Hematopoietic multipotent progenitor cell treated with erythropoietin and hydrocortisone succinate and interleukin-3 and kit ligand, for 15 days (in vitro differentiated cells): ENCODE measurements around the gene NR6A1.

Experiments
- DNase-seq: peaks from one replicate; pipeline ENCODE4 v3.0.0-alpha.2; 2015; ENCODE audit warnings: low spot score

Gene NR6A1

DNA sequence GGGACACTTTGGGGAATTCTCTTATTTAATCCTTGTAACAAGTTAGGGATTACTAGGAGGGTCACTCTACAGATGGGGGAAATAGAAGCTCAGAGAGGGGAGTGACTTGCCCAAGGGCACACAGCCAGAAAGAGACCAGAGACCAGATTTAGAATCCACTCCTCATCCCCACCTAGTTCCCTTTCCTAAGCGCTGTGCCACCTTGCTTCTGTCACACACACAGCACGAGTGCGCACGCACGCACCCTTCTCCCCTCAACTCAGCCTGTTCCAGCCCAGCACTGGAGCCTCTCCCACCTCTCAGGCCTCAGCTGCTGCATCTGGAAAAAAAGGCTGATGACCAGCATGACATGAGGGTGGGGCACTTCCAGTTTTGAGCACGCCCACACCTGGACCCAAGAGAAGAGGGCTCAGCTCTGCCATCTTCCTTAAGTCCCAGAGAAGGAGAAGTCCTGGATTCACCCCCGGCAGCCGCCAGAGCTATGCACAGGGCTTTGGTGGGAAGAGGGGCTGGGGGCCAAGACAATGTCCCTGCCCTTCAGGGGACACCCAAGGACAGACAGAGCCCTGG is 282.4 kb downstream of the NR6A1 start:
- no peak for DNase-seq

DNA sequence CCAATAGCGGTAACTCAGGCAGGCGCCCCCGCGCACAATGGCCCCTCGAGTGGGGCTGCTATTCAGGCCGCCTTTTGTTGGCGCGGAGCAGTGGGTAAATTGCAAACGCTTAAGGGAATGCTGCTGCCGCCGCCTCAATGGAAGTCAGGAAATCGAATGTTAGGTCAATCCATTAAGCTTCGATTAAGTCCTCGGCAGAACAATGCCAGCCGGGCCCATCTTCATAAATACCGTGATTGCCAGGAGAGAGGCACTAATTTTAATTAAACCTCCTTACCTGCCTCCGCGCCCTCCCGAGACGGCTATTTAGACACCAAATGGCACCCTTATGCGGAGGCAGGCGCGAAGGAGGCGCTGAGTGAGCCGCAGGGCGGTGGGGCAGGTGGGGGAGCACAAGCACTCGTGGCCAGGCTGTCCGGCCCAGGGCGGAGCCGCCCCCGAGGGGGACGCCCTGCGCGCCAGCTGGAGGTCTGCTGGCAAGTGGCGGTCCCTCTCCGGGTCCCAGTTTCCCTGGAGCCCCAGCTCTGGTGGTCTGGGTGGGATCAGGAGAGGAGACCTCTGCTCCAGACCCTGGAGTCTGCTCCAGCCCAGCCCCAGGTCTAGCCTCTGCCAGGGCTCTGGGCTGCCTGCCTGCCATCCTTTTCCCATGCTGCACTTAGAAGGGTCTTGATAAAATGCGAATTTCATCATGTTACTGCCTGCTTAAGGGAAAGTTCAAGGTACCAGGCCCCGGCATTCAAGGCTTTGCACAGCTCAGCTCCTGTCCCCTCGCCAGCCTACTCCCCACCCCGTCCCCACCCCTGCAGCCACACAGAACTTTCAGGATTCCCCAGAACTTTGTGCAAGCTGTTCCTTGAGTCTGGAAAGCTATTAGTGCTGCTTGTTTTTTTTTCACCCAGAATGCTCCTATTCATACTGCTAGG is 283.6 kb downstream of the NR6A1 start:
- no peak for DNase-seq

DNA sequence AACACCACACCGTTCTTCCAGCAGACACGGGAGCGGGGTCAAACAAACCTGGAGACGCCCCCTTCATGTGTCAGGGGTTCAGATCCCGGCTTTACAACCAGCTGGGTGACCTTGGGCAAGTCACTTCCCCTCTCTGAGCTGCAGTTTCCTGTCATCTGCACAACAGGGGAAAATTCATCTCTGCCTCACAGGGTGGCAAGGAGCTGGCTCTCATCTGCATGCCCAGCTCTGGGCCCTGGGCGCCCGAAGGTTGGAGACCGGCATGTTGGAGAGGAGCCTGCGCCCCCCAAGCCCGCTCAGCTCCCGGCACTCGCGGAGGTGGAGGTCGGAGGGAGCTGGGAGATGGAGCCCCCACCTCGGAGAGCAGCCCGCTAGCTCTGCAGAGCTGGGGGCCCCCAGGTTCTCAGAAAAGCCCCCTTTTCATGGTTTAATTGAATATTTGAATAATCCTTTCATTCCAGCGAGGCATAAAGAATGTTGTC is 284.3 kb downstream of the NR6A1 start:
- no peak for DNase-seq

DNA sequence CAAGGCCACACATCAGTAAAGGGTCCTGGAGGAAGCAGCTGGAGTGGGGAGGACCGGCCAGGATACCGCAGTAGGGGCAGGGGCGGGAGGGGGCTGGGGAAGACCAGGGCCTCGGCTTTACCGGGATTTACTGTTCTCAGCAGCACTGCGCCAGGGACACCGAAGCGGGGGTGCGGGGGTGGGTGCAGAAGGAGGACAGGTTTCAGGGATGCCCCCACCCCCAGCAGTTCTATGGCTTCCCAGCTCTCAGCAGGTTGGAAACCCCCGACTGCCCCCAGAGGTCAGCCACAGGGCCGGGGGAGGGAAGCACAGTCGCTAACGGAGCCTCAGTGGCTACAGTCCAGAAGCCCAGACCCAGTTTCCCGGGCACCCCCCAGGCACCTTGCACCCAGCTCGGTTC is 285.2 kb downstream of the NR6A1 start:
- no peak for DNase-seq

DNA sequence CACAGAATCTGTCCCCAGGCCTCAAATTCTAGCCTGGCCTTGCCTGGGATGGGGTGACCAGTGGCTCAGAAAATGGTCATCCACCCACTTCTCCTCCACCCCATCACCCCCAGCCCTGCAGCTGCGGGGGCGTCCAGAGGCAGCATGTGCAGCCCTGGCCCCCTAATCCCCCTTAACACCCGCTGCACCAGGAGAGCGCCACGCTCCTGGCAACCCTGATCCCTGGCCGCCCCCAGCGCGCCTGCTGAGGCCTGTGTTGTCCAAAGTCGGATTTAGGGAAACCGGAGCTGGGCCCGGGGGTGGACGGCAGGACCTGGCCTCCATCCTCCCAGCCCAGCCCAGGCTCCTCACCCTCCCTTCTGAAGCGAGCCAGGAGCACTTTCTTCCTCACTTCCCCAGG is 285.9 kb downstream of the NR6A1 start:
- DNase-seq: no peak

GRCh38 chr9:124483481-124483880 is 287.6 kb downstream of the NR6A1 start:
- no peak for DNase-seq

DNA sequence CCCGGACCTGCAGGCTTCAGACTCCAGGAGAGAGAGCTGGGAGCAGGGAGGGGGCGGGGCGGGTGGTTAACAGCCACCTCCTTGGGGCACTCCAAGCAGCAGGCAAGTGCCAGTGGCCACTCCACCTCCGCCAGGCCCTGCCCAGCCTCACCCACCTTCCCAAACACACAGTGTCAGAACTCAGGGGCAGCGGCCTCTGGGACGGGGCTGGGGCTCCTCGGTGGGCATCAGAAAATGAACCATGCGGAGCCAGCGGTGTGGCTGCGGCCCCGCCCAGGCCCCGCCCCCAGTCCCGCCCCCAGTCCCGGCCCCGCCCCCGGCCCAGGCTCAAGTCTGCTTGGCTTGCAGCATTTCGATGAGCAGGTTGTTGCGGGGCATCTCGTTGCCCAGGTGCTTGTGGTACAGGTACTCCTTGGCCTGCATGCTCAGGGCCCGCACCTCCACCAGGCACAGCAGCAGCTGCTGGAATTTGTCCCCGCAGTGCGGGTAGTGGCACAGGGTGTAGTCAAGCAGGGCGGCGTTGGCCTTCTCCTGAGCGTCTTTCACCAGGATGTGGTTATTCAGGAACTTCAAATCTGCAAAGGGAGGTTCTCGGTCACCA is 288.6 kb downstream of the NR6A1 start:
- no peak for DNase-seq

- DNase-seq: no peak
Measured at GRCh38 chr9:124481115-124481514, 290.0 kb downstream of the NR6A1 start.

DNA sequence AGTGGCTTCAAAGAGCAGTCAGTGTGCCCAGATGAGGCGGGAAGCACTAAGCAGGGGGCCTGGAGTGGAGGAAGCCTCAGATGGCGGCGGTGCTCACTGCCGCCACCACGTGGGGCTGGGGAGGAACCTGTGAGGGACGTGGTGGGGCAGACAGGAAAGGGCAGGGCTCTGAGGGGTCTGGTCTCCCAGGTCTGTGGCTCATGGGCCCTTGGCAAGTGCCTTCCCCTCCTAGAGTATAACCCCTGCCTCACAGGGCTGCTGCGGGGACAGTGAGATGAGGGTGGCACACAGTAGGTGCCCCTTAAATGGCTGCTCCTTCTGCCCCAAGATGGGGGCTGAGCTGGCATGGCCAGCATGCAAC is 290.5 kb downstream of the NR6A1 start:
- DNase-seq: no peak

- DNase-seq: no peak
Measured at GRCh38 chr9:124479947-124480620, 291.0 kb downstream of the NR6A1 start.

- DNase-seq: no peak
Measured at GRCh38 chr9:124479371-124479770, 291.7 kb downstream of the NR6A1 start.

- no peak for DNase-seq
Measured at GRCh38 chr9:124478354-124478753, 292.8 kb downstream of the NR6A1 start.

GRCh38 chr9:124477648-124478285 is 293.3 kb downstream of the NR6A1 start:
- no peak for DNase-seq

DNA sequence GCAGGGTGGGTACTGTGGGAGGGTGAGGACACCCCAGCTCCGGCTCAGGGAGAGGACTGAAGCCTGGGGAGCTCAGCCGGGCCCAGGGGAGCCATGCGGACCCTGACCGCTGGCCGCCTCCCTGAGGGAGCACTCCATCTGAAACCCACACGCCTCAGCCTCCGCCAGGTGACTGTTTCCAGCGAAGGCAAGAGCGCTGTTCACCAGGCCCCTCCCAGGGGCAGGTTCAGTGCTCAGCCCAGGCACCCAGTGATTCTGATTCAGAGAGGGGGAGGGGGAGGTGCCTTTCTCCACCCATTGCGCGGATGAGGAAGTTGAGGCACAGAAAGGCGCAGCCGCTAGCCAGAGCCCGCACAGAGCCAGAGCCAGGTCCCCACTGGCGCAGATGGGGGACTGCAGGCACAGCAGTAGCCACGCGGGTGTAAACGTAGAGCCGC is 293.9 kb downstream of the NR6A1 start:
- no peak for DNase-seq

GRCh38 chr9:124475868-124476690 is 295.0 kb downstream of the NR6A1 start:
- no peak for DNase-seq

DNA sequence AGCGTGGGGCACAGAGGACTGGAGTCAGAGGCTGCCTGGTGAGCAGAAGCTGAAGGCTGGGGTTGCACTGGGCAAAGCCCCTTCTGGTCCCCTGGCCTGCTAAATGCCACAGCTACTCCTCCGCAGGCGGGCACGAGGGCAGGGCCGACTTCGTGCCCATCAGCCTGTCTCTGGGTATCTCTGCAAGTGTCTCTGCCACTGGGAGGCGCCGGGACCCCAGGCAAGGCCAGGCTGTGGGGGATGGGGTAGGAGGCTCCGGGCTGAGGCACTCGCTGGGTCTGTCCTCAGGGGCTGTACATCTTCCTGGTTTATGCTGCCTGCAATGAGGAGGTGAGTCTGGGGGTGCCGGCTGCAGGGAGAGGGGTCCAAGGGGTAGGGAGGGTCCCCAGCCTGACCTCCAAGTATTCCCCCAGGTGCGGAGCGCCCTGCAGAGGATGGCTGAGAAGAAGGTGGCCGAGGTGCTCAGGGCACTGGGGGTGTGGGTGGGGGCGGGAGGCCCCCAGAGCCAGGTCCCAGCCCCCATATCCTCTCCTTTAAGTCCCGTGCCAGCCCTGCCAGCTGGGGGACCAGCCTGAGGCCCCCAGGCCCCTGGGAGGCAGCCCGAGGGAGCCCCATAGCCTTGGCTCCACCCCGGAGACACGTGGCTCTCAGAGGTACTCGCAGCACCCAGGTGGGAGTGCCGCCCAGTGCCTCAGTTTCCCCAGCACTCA is 295.8 kb downstream of the NR6A1 start:
- DNase-seq: no peak

DNA sequence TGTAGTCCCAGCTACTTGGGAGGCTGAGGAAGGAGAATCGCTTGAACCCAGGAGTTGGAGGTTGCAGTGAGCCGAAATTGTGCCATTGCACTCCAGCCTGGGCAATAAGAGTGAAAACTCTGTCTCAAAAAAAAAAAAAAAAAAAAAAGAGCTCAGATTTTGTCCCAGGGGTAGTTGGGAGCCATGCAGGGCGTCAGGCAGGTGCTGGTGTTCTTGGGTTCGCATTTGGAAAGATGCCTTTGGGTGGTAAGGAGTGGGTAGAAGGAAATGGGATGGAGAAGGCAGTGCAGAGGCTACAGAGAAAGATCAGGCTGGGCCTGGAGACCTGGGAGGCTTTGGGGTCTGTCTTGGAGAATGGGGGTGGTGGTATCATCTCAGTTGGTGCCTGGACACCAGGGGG is 297.0 kb downstream of the NR6A1 start:
- no peak for DNase-seq

- DNase-seq: no peak
Measured at GRCh38 chr9:124473310-124473709, 297.8 kb downstream of the NR6A1 start.

GRCh38 chr9:124472770-124473169 is 298.3 kb downstream of the NR6A1 start:
- DNase-seq: no peak

DNA sequence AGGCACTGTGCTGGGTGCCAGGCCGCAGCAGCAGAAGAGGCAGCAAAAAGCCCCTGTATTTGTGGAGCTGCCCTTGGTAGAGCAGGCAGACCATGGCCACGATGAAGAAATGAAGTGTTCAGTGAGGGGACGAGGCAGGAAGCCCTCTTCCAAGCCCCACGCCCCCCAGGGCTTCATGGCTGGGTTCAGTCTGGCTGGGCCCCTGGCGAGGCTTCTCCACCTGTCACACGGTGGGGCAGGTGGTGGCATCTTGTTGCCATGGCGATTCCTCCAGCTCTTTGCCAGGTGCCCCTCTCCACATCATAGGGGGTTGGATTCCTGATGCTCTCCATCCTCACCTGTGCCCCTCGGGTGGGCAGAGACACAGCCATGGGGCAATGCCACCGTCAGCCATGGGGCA is 299.4 kb downstream of the NR6A1 start:
- DNase-seq: no peak

DNA sequence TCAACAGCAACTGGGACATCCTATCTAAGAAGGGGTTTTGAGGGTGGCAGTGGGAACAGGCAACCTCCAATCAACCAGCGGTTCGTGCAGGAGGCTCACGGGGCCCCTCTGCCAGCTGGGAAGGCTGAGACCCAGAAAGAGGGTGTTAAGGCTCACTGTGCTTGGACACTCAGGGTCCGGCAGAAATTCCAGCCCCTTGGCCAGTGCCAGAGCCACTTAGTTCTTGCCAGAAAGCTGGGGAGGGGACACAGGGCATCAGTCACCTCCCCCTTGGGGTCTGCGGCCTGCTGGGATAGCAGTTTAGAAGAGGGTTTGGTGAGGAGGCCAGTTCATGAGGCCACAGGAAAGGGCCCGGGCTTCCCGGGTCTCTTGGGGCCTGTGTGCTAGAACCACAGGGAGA is 300.4 kb downstream of the NR6A1 start:
- DNase-seq: no peak
